DMS 273 (cell line): ENCODE measurements around the gene NCAPH2.

Experiments used
- DNase-seq: peaks from one replicate; lab custom pipeline; 2025; ENCODE audit not compliant: unreplicated experiment; lab: John Stamatoyannopoulos, UW

The NCAPH2 gene

DNA sequence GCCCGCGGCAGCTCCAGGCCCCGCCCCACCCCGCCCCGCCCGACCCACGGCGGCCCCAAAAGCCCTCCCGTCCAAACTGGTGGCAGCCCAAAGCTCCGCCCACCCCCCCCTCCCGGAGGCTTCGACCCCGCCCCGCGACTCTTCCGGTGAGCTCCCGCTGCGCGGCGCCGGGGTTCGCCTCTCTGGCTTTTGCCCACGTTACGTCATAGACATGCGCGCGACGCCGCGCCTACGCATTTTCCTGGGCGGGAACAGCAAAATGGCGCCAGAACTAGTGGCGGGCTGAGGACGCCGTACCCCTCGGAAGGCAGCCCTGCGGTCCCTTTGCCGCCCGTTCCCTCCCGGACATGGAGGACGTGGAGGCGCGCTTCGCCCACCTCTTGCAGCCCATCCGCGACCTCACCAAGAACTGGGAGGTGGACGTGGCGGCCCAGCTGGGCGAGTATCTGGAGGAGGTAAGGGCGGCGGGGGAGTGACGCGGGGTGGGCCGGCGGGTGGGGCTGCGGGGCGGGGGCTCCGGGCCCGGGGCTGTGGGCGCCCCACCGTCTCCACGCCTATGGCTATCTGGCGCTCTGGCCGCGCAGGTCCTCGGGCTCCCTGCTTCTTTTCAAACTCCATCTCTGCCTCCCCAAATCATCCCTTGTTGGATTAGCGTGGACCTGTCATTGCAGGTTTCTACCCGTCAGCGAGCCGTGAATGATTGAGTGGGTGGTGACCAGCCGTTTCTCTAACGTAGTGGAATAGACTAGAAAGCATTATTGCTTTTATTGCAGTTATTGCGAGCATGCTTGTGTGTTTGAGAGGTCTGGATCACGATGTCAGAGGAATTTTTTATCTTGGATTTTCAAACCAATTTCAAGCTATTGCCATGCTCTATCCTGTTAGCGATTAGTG is at the start of gene NCAPH2:
TSS of gene NCAPH2 (plus strand) at position 234 of the 894 bp plus-strand sequence. CDS start at position 348, 114 bp downstream.
- DNase-seq, result peak; percentile 97

- no peak for DNase-seq
These were observed 49.0 kb upstream of the NCAPH2 start for GRCh38 chr22:50459016-50459415.

DNA sequence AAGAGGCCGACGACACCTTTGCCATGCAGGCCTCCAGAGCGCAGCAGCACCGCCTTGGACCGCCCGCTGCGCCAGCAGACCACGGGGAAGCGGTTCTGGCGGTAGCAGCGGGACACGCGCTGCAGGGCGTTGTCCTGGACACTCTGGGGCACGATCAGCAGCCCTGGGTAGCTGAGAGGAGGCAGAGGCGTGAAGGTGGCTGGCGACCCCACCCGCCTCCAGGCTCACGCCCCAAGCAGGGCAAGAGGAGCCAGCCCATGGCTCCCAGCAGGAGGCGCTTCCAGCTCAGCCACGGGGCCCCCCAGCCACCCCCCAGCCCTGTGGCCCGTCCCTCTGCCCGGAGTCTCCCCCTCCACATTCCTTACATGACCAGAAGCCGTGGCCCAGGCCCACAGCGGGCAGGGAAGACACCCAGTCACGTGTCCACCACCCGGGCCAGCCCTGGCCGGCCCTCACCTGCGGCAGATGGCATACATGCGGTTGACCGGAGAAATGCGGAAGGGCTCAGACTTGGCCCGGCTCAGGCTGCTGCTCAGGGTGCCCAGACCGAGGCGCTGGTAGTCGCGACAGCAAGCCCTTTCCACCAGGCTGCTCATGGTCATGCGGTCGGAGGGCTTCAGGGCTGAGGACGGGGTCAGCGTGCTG is 48.4 kb upstream of the NCAPH2 start:
- no peak for DNase-seq

GRCh38 chr22:50460938-50461337 is 47.1 kb upstream of the NCAPH2 start:
- DNase-seq, result no peak

DNA sequence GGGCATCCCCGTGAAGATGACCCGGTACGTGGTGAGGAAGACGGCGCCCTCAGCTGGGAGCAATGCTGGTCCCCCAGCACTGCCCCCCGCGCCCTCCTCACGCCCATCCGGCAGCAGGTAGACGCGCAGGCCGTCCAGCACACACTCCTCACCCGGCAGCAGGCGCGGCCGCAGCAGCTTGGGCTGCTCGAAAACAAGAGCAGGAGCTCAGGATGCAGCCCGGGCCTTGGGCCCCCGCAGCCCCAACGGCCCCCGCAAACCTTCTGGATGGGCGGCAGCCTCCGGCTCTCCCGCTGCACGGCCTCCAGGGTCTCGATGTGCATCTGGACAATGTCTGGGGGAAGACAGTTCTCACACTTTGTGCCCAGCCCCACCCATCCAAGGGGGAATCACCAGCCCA is 46.5 kb upstream of the NCAPH2 start:
- no peak for DNase-seq

GRCh38 chr22:50461979-50462540 is 46.0 kb upstream of the NCAPH2 start:
- no peak for DNase-seq

DNA sequence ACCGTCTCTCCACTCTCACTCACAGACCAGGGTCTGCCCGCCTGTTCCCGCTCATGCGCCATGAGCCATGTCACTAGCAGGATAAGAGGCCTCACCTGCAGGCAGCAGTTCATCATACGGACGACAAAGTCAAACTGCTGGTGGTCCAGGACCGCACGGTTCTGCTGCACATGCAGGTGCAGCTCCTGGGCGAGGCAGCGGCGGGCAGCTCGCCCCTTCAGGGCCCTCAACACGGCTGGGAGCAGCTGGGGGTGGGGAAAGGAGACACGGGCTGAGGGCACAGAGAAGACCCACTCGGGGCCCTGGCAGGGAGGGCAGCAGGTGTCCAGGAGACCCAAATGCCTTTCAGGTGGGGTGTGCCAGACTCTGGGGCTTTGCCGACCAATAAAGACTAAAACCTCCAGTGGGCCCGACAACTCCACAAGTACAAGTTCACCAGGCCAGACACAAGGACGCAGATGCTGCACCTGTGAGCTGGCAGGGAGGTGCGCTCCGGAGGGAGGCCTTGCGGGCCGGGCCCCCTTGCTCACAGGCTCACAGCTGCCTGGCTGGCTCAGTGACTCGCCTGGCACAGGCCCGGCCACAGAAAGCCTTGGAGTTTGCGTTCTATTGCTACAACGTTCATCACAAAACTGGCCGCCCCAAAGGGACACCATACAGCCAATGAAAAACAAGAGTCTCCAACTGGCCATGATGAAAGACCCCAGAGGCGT is 44.7 kb upstream of the NCAPH2 start:
- no peak for DNase-seq

- no peak for DNase-seq
These were observed 43.6 kb upstream of the NCAPH2 start for GRCh38 chr22:50464451-50464850.

GRCh38 chr22:50465066-50465930 is 42.7 kb upstream of the NCAPH2 start:
- DNase-seq, result no peak

DNA sequence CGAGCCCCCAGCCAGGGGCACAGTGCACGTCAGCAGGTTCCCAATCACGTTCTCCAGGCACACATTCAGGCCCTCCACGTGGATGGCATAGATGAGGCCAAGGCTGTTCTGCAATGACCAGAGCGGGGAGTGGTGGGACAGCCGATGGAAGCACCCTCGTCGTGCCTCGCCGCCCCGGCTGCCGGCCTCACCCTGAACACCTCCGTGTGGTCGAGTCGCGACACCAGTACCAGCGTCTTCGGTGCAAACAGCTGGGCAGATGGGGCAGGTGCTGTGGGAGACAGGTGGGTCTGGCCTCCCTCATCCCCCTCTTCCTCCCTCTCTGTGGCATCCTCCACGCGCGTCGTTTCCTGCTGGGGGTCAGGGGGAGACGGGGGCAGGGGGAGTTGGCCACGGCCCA is 40.7 kb upstream of the NCAPH2 start:
- DNase-seq, result no peak

DNA sequence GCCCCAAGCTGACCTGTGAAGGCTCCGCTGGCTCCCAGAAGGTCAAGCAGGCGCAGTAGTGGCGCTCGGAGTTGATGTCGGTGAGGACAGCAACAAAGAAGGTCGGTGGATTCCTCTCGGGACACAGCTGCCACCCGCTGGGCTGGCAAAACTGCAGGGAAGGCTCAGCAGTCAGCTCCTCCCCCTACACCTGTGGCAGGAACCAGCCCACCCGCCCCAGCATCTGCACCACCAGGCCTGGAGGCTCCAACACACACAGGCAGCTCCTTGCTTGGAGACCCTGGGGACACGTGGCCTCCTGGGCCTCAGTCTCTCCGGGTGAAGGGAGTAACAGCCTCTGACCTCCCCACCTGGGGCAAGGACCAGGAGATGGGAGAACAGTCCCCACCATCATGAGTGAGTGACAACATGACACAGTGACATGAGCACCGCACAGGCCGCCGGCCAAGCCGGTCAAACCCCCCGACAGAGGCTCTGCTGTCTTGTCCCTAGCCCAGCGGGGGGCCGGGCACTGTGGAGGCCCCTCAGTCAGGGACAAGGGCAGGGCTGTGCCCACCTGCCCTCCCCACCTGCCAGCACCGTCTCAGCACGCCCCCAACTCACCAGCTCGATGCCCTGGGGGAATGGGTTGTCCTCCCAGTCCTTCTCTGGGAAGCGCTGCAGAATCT is 40.1 kb upstream of the NCAPH2 start:
- no peak for DNase-seq

- DNase-seq, result no peak
These were observed 39.4 kb upstream of the NCAPH2 start for GRCh38 chr22:50468626-50469025.

- peak; percentile 97 for DNase-seq
These were observed 38.4 kb upstream of the NCAPH2 start for GRCh38 chr22:50469377-50470305.

DNA sequence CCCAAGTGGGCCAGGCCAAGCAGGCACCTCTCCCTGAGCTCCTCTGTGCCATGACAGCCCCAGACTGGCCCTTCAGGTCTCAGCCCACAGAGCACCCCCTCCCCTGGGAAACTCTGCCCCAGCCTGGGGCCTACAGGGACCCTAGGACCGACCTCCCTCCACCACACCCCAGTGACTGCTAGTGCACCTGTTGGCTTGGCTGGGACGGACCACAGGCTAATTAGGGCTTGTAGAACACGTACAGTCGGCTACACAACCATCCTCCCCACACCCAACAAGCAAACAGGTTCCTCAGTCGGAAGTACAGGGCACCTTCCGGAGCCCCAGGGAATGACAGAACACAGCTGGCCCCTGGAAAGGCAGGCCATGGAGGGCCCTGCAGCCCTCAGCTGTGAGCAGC is 37.5 kb upstream of the NCAPH2 start:
- no peak for DNase-seq

DNA sequence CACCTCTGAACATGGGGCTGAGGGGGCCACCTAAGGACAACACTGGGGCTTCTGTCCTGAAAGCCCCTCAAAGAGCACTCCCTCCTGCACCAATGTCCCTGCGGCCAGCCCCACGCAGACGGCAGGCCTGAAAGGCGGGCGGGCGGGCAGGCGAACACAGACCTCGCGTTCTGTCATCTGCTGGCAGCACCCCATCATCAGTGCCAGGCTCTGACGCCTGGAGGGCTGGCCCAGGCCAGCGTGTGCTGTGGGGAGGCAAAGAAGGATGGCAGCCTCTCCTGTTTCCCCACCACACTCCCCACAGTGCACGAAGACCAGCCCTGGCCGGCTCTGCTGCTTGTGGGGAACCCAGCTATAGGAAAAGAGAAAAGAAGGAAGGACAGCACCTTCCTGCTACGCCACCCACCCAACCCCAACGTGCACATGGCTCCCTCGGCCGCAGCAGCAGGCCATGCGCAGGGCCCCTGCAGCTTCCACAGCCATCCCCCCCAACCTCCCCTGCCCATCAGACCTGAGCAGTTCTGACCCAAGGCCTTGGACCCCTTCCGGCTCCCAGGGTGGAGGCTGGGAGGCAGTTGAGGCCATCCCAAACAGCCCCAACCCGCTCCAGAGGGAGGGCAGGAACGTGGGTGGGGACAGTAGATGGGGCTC is 36.7 kb upstream of the NCAPH2 start:
- DNase-seq, result no peak

DNA sequence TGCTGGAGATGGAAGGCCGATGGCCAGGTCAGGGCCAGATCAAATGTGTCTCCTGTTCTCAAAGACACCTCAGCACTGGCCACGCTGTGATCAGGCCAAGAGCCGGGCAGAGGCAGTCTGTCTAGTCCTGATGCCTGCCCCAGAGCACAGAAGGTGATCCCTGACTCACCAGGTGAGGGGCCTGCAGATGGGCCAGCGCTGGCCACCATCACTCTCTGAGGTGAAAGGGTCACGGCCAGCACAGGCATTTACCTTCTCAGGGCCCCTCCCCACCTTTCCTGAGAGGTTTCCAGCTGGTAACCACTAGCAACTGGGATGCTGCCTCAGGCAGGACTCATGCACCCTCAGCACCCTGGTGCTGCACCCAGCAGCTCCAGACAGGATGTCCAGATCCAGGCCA is 36.1 kb upstream of the NCAPH2 start:
- DNase-seq, result no peak

- DNase-seq, result peak; percentile 41
These were observed 34.9 kb upstream of the NCAPH2 start for GRCh38 chr22:50473088-50473487.
